HG03378 (cell line): ENCODE measurements around the gene RNF114.
A peak's percentile ranks its signal among the peaks of the same experiment; 100 is the strongest.
"Not testable (repeated sequence)": the region's sequence is repeated elsewhere in the genome, so short reads cannot be mapped to it uniquely, and the experiment has no call there.

ENCODE experiments used
- ATAC-seq: cut with Tn5 transposase; IDR thresholded peaks from one replicate; pipeline ENCODE4 v1.9.1; 2021; ENCODE audit warnings: mild to moderate bottlenecking, moderate library complexity; ENCODE audit not compliant: unreplicated experiment

Gene RNF114

GRCh38 chr20:49957089-49957938 lies 21.1 kb downstream of the RNF114 start:
- ATAC-seq = not testable (repeated sequence)

DNA sequence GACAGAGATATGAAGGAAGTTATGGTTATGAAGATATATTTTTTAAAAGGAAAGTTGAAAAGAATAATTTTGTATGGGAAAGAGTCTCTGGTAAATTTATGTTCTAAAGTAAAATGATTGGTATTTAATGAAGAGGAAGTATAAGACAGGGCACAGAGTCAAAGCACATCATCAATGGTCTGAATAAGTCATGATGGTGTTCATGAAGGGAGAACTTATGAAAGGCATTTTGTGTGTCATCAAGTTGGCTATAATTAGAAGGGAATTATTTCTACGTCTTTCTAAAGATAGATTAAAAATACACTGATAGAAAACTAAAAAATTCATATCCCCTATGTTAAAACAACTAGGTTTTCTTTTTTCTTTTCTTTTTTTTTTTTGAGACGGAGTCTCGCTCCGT lies 25.2 kb downstream of the RNF114 start:
- ATAC-seq = no peak

DNA sequence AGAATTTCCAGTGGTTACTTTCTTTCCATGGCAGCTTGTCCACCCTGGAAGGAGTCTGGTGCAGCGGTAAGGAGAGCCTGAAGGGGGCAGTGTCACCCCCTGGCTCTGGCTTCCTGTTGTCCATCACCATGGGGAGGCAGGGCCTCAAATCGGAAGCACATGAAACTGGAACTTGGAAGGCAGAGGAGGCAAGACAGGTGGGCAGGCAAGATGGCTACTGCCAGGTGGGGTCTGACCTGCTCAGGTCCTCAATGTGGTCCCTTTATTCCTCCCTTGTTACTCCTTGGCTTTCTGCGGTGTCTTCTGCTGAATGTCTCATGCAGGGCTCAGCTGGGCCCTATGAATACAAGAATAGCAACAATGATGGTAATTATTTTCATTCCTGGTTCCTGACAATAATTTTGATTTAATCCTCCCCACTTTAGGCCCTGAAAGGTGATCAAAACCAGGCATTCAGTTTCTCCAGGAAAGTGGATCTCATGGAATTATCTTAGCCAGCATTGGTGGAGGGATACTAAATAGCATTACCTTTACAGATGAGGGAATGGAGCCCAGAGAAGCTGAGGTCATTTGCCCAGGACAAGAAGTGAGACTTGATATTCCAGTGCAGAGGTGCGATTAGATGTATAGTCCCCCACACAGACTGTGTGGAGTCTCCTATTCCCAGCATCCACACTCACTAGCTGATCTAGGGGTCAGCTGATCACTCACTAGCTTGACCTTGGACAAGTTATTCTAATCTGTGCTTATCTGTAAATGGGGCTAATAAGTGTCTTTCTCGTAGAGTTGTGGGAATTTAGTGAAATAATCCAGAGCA lies 29.0 kb downstream of the RNF114 start:
- no peak for ATAC-seq

DNA sequence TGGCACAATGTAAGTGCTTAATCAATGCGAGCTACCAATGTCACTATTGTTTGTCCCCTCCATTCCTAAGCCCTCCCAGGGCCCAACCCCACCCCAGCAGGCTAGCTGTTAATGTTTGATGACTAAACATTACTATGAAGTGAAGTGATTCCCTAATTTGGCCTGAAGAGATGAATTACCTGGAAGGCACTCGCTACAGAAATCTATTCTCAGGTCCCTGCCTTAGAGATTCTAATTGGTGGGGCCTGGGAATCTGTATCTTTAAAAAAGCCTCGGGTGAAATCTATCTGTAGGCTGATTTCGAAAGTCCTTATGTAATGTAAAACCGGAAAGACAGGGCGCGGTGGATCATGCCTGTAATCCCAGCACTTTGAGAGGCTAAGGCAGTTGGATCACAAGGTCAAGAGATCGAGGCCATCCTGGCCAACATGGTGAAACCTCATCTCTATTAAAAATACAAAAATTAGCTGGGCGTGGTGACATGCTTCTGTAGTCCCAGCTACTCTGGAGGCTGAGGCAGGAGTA lies 29.6 kb downstream of the RNF114 start:
- no peak for ATAC-seq

- no peak for ATAC-seq
Observed at GRCh38 chr20:49966861-49967260, 30.7 kb downstream of the RNF114 start.

- no peak for ATAC-seq
Observed at GRCh38 chr20:49969234-49969633, 33.0 kb downstream of the RNF114 start.

GRCh38 chr20:49969946-49970345 lies 33.7 kb downstream of the RNF114 start:
- no peak for ATAC-seq

- no peak for ATAC-seq
Observed at GRCh38 chr20:49970498-49970897, 34.3 kb downstream of the RNF114 start.

- ATAC-seq = no peak
Observed at GRCh38 chr20:49973981-49974380, 37.8 kb downstream of the RNF114 start.

GRCh38 chr20:49976542-49976941 lies 40.3 kb downstream of the RNF114 start:
- ATAC-seq = no peak

- not testable (repeated sequence) for ATAC-seq
Observed at GRCh38 chr20:49977740-49978139, 41.5 kb downstream of the RNF114 start.

DNA sequence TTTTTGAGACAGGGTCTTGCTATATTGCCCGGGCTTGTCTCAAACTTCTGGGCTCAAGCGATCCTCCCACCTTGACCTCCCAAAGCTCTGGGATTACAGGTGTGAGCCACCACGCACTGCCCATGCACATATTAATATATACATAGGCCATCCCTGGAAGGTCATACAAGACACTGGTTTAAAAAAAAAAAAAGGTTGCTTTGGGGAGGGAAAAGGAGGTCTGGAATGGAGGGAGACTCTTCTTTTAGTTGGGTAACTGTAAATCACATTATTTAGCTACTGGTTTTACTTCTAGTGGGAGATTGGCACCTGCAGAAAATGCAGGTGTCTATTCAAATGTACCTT lies 42.5 kb downstream of the RNF114 start:
- ATAC-seq = no peak

DNA sequence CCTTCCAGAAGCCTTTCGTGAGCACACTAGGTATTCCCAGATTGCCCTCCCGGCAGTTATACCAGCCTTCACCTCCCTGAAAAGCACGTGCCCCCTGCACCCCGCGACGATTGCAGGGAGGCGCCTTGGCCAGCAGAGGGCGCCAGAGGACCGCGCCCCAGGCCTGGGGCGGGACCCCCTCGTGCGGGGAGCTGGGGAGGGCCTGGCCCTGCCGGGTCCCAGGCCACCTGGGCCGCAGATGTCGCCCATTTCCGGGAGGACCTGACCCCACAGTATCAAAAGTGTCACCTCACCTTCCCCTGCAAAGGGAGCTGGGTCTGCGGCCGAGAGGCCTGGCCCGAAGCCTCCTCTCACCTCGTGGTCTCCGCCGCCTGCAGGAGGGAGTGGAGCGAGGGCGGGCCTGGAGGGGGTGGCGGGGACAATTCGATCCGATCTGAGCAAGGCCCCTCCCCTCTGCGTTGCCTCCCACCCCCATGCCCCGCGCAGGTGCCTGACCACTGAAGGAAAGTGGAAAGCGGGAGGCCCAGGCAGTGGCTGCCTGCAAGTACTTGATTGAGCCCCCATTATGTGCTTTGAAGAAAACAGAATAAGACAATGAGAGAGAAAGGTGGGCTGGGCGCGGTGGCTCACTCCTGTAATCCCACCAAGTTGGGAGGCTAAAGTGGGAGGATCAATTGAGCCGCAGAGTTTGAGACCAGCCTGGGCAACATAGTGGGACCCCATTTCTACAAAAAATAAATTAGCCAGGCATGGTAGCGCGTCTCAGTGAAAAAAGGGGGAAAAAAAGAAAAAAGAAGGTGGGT lies 43.0 kb downstream of the RNF114 start:
- no peak for ATAC-seq

- no peak for ATAC-seq
Observed at GRCh38 chr20:49980140-49981008, 44.2 kb downstream of the RNF114 start.

GRCh38 chr20:49981218-49982071 lies 45.2 kb downstream of the RNF114 start:
- no peak for ATAC-seq

- ATAC-seq = no peak
Observed at GRCh38 chr20:49982072-49982345, 45.8 kb downstream of the RNF114 start.

DNA sequence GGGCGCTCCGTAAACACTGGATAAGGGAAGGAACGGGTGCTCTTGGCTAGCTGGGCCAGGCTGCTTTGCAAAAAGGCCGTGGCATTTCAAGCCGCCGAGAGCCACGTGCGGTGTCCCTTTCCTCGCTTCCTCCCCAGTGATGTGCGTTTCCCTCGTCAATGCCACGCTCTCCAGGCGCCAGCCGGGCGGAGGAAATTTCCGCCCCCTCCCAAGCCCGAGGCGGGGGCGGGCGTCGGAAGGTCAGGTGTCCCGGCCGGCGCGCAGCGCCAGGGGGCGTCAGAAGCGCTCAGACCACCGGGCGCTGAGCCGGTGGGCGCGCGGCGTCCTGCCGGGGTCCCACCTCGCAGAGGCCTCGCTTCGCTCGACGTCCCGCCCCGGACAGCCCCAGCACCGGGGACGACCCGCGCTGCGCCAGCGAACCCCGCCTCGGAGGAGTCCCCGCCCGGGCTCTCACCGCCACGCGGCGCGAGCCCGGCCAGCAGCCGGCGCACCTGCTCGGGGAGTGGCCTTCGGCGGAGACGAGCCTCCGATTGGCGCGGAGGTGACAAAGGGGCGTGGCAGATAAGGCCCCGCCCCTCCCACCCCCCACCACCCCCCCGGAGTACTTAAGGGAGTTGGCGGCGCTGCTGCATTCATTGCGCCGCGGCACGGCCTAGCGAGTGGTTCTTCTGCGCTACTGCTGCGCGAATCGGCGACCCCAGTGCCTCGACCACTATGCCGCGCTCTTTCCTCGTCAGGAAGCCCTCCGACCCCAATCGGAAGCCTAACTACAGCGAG lies 46.3 kb downstream of the RNF114 start, which contains the start of gene SNAI1:
Gene SNAI1, plus strand, starts transcription at position 635 of the 777 bp plus-strand sequence. Its CDS starts 80 bp downstream, at position 715.
- ATAC-seq = peak; percentile 54

DNA sequence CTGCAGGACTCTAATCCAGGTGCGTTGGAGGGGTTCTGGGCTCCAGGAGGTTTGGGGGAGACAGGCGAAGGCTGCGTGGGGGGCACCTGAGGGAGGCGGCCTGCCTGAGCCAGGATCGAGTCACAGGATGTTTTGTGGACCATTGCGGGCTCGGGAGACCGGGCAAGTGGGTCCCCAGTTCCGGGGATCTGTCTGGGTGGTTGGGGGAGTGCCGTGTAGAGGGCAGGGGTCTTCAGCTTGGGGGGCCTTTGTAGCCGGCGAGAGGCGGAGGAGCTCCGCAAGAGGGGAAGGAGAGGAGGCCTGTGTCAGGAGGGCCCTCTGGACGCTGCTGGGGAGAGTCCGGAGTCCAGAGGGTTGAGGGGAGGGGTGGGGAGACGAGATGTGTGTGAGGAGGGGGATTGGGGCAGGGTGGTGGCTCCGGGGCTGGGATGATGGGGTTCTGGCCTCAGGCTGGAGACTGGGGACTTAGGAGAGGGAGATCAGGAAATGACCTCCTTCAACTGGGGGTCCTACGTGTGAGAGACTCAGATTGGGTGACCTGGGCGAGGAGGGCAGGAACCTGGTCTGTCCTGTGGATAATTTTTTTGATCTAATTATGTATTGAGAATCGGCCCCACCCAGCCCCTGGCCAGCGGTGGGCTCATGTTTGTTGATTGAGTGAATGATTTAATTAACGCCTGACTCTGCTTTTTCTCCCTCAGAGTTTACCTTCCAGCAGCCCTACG lies 47.1 kb downstream of the RNF114 start:
- peak; percentile 4 for ATAC-seq
